ENCODE measurements around the gene ARID2. TPM values are rescaled to one million over a fixed set of nuclear protein-coding genes. Genes with fewer than 3 reads are reported as not detected.

The ARID2 gene
- total and polyA plus RNA-seq, 4 donors, result 1.8 to 17.8 (median 13.2) TPM

DNA sequence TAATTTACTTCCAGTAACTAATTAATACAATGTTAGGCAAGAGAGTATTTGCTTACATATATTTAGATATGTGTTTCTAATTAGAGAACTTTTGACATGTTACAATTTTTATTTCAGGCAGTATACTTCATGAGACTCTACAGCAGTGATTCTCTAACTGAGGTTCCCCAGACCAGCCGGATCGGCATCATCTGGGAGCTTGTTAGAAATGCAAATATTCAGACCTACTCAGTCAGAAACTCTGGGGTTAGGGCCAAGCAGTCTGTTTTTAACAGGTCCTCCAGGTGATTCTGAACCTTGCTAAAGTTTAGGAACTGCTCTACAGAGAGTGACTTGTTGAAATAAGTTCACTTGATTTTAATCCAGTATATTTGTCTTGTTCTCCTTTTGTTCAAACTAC, 46.5 kb downstream of the ARID2 start:
- H3K27me3 ChIP-seq (ENCODE audit: control insufficient read depth in 4 of 4, insufficient read depth in 4 of 4, low read length in 3 of 4), result no peaks in the 10 kb centered on the region
- no peaks in the 10 kb centered on the region for H3K9me3 ChIP-seq (ENCODE audit: control insufficient read depth in 4 of 4, low read length in 3 of 4)
- DNase-seq (ENCODE audit: low spot score), result no peak
- no peaks in the 10 kb centered on the region for H3K36me3 ChIP-seq (ENCODE audit: control insufficient read depth in 4 of 4, insufficient read depth in 3 of 4, low read depth in 1 of 4, low read length in 3 of 4)
- no peak overlapping the region for H3K27ac ChIP-seq (ENCODE audit: low read depth in 1 of 2, low read length in 2 of 2)
- 36% methylated on average over 2 of the region's 2 CpGs for WGBS
- no peak overlapping the region for H3K9ac ChIP-seq (ENCODE audit: low read depth in 1 of 2, low read length in 2 of 2)
- H3K4me3 ChIP-seq (ENCODE audit: low read depth in 1 of 3, low read length in 3 of 3), result no peak overlapping the region
- no peak for TF ChIP-seq SP1 (IDR thresholded peaks at IDR 0.05)
- H3K4me1 ChIP-seq (ENCODE audit: control insufficient read depth in 4 of 4, insufficient read depth in 4 of 4, low read length in 3 of 4), result peaks cover 0 to 2% (median 1%) of the 10 kb centered on the region in 4 donors

GRCh38 chr12:45779936-45780335, 50.4 kb downstream of the ARID2 start:
- no peaks in the 10 kb centered on the region for H3K27me3 ChIP-seq (ENCODE audit: control insufficient read depth in 4 of 4, insufficient read depth in 4 of 4, low read length in 3 of 4)
- TF ChIP-seq ATF3 (IDR thresholded peaks at IDR 0.05) (no peak), HNF4G (IDR thresholded peaks at IDR 0.05) (no peak), JUND (IDR thresholded peaks at IDR 0.05) (no peak), EGR1 (IDR thresholded peaks at IDR 0.05; ENCODE audit: low read depth in 2 of 2) (no peak), REST (IDR thresholded peaks at IDR 0.05) (no peak), YY1 (IDR thresholded peaks at IDR 0.05) (no peak), NR2F2 (IDR thresholded peaks at IDR 0.05) (no peak), RXRA (IDR thresholded peaks at IDR 0.05) (no peak)
- H3K9ac ChIP-seq (ENCODE audit: low read depth in 1 of 2, low read length in 2 of 2), result no peak overlapping the region
- H3K27ac ChIP-seq (ENCODE audit: low read depth in 1 of 2, low read length in 2 of 2), result no peak overlapping the region
- no peak for DNase-seq (ENCODE audit: low spot score)
- no peak overlapping the region for H3K4me3 ChIP-seq (ENCODE audit: low read depth in 1 of 3, low read length in 3 of 3)
- H3K36me3 ChIP-seq (ENCODE audit: control insufficient read depth in 4 of 4, insufficient read depth in 3 of 4, low read depth in 1 of 4, low read length in 3 of 4), result no peaks in the 10 kb centered on the region
- no peaks in the 10 kb centered on the region for H3K9me3 ChIP-seq (ENCODE audit: control insufficient read depth in 4 of 4, low read length in 3 of 4)
- H3K4me1 ChIP-seq (ENCODE audit: control insufficient read depth in 4 of 4, insufficient read depth in 4 of 4, low read length in 3 of 4), result no peaks in the 10 kb centered on the region

DNA sequence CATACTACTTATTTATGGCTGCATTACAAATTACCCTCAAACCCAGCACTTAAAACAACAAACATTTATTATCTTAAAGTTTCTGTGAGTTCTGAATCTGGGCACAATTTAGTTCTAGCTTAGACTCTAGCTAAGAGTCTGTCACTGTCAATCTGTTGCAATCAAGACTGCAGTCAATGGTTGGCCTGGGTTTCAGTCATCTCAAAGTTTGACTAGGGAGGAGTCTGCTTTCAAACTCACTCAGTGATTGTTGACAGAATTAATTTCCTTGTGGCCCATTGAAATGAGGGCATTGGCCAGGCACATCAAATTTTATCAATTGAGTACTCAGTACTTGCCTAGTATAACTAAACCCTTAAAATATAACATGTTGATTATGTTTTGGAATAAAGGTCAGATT, 51.6 kb downstream of the ARID2 start:
- H3K36me3 ChIP-seq (ENCODE audit: control insufficient read depth in 4 of 4, insufficient read depth in 3 of 4, low read depth in 1 of 4, low read length in 3 of 4), result no peaks in the 10 kb centered on the region
- no peaks in the 10 kb centered on the region for H3K27me3 ChIP-seq (ENCODE audit: control insufficient read depth in 4 of 4, insufficient read depth in 4 of 4, low read length in 3 of 4)
- no peak for TF ChIP-seq SP1 (IDR thresholded peaks at IDR 0.05)
- no peak for TF ChIP-seq MAX (IDR thresholded peaks at IDR 0.05)
- no peak for TF ChIP-seq FOXA1 (IDR thresholded peaks at IDR 0.05)
- no peak for TF ChIP-seq TAF1 (conservative IDR thresholded peaks at IDR 0.05)
- no peak for TF ChIP-seq NR2F2 (IDR thresholded peaks at IDR 0.05)
- no peak for TF ChIP-seq RXRA (IDR thresholded peaks at IDR 0.05)
- no peak for TF ChIP-seq JUND (IDR thresholded peaks at IDR 0.05)
- no peak for TF ChIP-seq ZBTB33 (IDR thresholded peaks at IDR 0.05)
- no peak for TF ChIP-seq RAD21 (IDR thresholded peaks at IDR 0.05)
- no peak overlapping the region for H3K27ac ChIP-seq (ENCODE audit: low read depth in 1 of 2, low read length in 2 of 2)
- H3K9me3 ChIP-seq (ENCODE audit: control insufficient read depth in 4 of 4, low read length in 3 of 4), result no peaks in the 10 kb centered on the region
- H3K4me1 ChIP-seq (ENCODE audit: control insufficient read depth in 4 of 4, insufficient read depth in 4 of 4, low read length in 3 of 4), result peaks cover 0 to 4% (median 0%) of the 10 kb centered on the region in 4 donors
- DNase-seq (ENCODE audit: low spot score), result no peak
- no peak overlapping the region for H3K9ac ChIP-seq (ENCODE audit: low read depth in 1 of 2, low read length in 2 of 2)
- H3K4me3 ChIP-seq (ENCODE audit: low read depth in 1 of 3, low read length in 3 of 3), result no peak overlapping the region
